KG1 (cell line): ENCODE data around the gene GATA6.

Experiments
- DNase-seq: peaks from one replicate; lab custom pipeline; 2025; lab: John Stamatoyannopoulos, UW

Gene GATA6

DNA sequence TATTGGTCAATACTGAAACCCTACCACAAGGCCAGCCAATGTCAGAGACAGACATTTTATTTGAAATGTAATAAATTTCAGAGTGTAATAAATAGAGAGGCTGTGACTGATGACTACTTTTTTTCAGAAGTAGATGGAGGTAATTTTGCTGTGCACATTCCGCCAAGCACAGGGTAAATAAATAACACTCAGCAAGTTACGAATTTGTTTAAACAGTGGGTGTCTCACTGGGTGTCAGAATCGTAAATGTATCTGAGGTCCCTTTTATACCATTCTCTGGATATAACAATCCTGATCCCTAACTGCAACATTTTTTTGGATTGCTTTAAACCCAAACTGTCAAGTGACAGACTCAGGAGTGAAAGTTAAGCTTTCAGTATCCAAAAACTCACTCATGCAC lies 74.1 kb downstream of the GATA6 start:
- DNase-seq = no peak

DNA sequence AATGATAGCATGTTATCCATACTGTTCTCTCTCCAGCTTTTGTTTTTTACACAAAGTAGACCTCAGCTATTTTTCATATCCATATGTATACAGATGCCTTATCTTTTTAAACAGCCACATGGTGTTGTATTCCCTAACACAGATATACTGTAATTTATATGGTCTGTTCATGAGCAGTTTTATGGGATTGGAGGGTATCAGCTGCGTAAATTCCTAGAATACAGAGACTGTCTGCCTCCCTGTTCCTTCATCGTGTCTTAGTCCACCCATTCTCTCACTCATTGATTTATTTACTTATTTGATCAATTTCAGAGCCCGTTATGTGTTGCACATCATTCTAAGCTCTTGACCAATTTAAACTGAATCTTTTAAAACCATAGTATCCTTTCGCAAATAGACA lies 80.6 kb downstream of the GATA6 start:
- DNase-seq = no peak

DNA sequence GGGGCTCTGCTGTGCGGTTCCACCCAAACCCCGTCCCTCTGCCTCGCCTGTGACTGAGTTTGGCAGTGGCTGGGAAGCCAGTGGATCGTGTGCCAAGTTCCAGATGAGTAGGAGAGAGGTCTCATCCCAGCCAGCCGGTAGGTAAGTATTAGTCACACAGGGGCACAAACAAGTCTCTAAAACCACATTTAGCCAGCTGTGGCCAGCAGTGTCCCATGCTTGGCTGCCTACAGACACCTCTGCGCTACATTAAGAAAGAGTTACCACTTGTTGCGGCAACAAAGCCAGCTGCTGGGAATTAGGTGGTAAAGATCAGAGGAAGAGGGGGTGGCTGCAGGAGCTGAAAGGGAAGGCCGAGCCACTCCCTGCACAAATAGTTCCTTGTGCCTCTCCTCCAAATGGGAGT lies 81.2 kb downstream of the GATA6 start:
- no peak for DNase-seq
